Adipocyte (in vitro differentiated cells): ENCODE data around the gene GMEB1.
"Not testable (repeated sequence)": the region's sequence is repeated elsewhere in the genome, so short reads cannot be mapped to it uniquely, and the experiment has no call there.

Experiments used
- DNase-seq: peaks from one replicate; pipeline ENCODE4 v3.0.0-alpha.2; 2015; ENCODE audit warnings: low read depth
- H3K27me3 ChIP-seq: replicated peaks from 2 replicates; pipeline ENCODE4 v1.7.0; 2013; ENCODE audit warnings: mild to moderate bottlenecking, low read length, moderate library complexity; ENCODE audit not compliant: control insufficient read depth, insufficient read depth
- H3K36me3 ChIP-seq: 2 replicates; pipeline ENCODE4 v1.7.0; 2013; ENCODE audit warnings: low read length, mild to moderate bottlenecking, moderate library complexity; ENCODE audit not compliant: control insufficient read depth, insufficient read depth, severe bottlenecking
- H3K4me1 ChIP-seq: 2 replicates; pipeline ENCODE4 v1.7.0; 2013; ENCODE audit warnings: mild to moderate bottlenecking, low read length, moderate library complexity; ENCODE audit not compliant: control insufficient read depth, insufficient read depth
- H3K4me3 ChIP-seq: 2 replicates; pipeline ENCODE4 v1.7.0; 2013; ENCODE audit warnings: mild to moderate bottlenecking, low read length, moderate library complexity
- H3K9ac ChIP-seq: 2 replicates; pipeline ENCODE4 v1.7.0; 2013; ENCODE audit warnings: mild to moderate bottlenecking, low read length, moderate library complexity
- H3K9me3 ChIP-seq: 2 replicates; pipeline ENCODE4 v1.7.0; 2013; ENCODE audit warnings: mild to moderate bottlenecking, low read length, moderate library complexity; ENCODE audit not compliant: control insufficient read depth

GMEB1 gene, protein sequence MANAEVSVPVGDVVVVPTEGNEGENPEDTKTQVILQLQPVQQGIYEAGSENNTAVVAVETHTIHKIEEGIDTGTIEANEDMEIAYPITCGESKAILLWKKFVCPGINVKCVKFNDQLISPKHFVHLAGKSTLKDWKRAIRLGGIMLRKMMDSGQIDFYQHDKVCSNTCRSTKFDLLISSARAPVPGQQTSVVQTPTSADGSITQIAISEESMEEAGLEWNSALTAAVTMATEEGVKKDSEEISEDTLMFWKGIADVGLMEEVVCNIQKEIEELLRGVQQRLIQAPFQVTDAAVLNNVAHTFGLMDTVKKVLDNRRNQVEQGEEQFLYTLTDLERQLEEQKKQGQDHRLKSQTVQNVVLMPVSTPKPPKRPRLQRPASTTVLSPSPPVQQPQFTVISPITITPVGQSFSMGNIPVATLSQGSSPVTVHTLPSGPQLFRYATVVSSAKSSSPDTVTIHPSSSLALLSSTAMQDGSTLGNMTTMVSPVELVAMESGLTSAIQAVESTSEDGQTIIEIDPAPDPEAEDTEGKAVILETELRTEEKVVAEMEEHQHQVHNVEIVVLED

DNA sequence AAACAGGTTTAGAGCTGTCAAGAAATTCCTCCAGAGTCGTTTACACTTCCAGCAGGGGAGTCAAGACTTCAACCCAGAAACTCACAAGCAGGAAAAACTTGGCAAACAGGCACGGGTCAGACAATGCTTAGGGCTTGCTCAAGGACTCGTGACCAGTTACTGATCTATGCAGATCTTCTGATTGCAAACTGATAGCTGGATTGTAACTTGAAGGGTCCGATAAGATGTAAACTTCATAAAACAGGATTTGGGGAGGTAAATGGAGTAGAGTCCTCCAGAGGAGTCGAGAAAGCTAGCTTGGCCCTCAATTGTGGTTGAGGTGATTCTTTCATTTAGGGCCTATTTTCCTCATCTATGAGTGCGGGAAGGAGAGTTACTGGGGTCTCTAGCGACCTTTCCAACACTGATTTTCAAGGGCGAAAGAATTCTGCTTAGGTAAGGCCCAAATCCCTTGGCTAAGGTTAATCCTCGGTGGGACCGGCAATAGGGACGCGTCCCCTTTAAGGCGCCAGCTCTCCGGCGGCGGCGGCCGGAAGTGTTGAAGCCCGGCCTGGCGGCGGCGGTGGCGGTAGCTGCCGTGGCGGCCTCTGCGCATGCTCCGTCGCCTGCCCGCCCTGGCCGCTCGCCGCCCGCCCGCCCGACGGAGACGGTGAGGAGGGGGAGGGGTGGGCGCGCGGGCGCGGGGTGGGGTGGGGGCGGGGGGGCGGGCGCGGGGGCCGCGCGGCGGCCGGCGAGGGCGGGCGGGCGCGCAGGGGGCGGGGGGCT lies at the start of gene GMEB1:
GMEB1 (plus strand) TSS at position 594 of the 765 bp plus-strand sequence. CDS start 14,829 bp downstream, outside the sequence.
- peak within 1 kb of the TSS; percentile 99 for H3K9ac ChIP-seq
- H3K9me3 ChIP-seq, result no peaks in the 10 kb centered on the region
- H3K4me3 ChIP-seq, result peak within 1 kb of the TSS; percentile 96
- H3K36me3 ChIP-seq, result no peaks in the 10 kb centered on the region
- H3K27me3 ChIP-seq, result no peaks in the 10 kb centered on the region
- H3K4me1 ChIP-seq, result peaks cover 6% of the 10 kb centered on the region
- DNase-seq, result peak; percentile 95

DNA sequence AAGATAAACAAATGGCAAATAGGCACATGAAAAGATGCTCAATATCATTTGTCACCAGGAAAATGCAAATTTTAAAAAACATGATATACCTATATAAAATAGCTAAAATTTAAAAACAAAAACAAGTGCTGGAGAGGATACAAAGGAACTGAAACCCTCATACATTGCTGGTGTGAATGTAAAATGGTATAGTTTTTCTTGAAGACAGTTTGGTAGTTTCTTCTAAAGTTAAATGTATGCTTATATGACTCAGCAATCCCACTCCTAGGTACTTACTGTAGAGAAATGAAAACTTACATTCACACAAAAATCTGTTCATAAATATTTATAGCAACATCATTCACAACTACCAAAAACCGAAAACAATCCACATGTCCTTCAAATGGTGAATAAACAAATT lies 36.9 kb upstream of the GMEB1 start:
- DNase-seq, result no peak
- Histone ChIP-seq H3K9me3 (no peaks in the 10 kb centered on the region), H3K9ac (no peak overlapping the region), H3K4me1 (peaks cover 3% of the 10 kb centered on the region), H3K4me3 (no peak overlapping the region), H3K27me3 (no peaks in the 10 kb centered on the region), H3K36me3 (peaks cover 3% of the 10 kb centered on the region)

DNA sequence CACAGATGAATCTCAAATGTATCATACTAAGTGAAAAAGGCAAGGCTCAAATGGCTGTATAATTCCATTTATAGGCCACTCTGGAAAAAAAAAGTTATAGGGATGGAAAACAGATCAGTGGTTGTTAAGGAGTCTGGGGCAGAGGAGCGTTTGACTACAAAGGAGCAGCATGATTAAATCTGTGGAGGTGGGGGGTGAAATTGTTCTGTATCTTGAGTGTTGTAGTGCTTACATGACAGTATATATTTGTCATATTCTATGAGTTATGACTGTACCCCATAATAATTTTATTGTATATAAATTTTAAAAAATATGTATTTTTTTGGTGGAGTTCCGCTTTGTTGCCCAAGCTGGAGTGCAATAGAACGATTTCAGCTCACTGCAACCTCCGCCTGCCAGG lies 36.0 kb upstream of the GMEB1 start:
- Histone ChIP-seq H3K36me3 (peaks cover 3% of the 10 kb centered on the region), H3K4me3 (no peak overlapping the region), H3K4me1 (peaks cover 3% of the 10 kb centered on the region), H3K27me3 (no peaks in the 10 kb centered on the region), H3K9ac (no peak overlapping the region), H3K9me3 (no peaks in the 10 kb centered on the region)
- no peak for DNase-seq

DNA sequence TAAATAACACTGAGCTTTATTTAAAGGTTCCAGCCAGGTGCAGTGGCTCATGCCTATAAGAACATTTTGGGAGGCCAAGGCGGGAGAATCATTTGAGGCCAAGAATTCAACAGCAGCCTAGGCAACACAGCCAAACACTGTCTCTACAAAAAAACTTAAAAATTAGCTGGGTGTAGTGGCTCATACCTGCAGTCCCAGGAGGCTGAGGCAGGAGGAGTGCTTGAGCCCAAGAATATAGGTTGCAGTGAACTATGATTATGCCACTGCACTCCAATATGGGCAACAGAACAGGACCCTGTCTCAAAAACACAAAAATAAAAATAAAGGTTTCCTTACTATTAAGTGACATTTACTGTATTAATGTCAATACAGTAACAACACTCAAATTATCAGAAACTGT lies 27.8 kb upstream of the GMEB1 start:
- Histone ChIP-seq H3K9me3 (no peaks in the 10 kb centered on the region), H3K9ac (no peak overlapping the region), H3K4me3 (no peak overlapping the region), H3K4me1 (peaks cover 12% of the 10 kb centered on the region), H3K27me3 (no peaks in the 10 kb centered on the region), H3K36me3 (no peaks in the 10 kb centered on the region)
- no peak for DNase-seq

DNA sequence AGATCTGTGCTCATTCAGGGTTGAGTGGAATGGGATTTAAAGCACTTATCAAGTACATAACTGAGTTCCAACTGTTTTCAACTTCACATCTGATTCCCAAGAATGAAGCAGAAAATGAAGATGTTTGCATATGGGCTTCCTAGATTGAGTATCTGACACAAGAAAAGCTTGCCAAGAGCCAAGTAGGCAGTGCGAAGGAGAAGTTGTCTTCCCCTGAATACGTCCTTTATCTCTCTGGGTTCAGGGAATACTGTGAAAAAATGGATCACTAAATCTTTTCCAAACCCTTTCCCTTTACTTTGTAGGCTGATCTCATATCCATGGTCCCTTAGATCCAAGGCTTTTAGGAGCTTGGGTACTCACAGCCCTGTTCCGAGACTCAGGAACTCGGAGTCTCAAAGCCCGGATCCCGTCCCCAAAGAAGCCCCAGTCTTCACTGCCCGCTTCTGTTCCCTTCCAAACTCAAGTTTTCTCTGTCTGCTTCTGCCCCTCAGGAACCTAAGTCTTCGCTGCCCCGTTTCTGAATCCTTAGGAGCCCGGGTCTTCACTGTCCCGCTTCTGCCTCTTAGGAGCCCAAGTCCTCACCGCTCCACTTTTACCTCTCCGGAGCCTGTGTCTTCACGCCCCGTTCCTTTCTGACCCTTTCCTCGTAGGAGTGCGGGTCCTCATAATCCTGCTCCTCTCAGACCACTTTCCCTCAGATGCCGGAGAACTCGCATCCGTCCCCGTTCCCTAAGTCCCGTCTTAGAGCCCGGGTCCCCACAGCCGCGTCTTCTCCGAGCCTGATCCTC lies 26.3 kb upstream of the GMEB1 start:
- Histone ChIP-seq H3K27me3 (no peaks in the 10 kb centered on the region), H3K9ac (peak overlapping the region; percentile 98), H3K4me3 (peak overlapping the region; percentile 94), H3K36me3 (no peaks in the 10 kb centered on the region), H3K9me3 (no peaks in the 10 kb centered on the region), H3K4me1 (peaks cover 12% of the 10 kb centered on the region)
- DNase-seq, result peak; percentile 61

DNA sequence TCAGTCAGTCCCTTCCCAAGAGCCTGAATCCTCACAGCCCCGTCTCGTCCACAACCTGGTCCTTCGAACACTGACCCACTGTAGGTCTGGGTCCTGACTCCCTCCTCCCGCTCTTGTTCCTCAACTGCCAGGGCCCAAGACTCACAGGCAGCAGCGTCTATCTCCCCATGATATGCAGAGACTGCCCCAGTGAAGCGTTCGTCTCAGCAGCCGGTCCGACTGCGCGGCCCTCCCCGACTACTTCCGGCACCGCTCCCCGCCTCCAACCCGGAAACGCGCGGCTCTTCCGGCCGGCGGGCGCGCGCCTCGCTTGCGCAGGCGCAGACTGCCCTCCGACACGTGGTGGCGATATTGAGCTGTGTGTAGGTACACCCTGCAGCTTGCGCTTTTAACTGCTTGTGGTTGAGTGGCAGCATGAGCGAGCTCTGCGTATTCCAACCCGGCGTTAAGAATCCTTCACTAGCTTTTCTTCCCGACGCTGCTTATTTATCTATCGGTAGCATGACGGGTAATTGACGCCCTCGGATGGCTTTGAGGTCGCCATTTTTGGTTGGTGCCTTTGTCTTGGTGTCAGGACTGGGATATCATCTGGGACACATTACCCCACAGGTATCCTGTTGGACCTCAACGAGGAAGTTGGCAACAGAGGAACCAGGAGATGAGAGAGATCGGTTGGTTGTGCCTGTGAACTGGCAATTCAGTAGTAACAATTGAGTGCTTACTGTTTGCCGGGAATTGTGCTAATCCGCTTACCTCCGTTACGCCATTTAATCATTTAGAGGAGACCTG lies 25.5 kb upstream of the GMEB1 start, which contains the start of gene TAF12:
TAF12 (minus strand) TSS at position 221 of the 789 bp plus-strand sequence. CDS start 20,986 bp downstream, outside the sequence.
- Histone ChIP-seq H3K36me3 (no peaks in the 10 kb centered on the region), H3K4me1 (peaks cover 17% of the 10 kb centered on the region), H3K27me3 (no peaks in the 10 kb centered on the region), H3K4me3 (peak within 1 kb of the TSS; percentile 94), H3K9ac (peak within 1 kb of the TSS; percentile 98), H3K9me3 (no peaks in the 10 kb centered on the region)
- DNase-seq, result peak; percentile 97

DNA sequence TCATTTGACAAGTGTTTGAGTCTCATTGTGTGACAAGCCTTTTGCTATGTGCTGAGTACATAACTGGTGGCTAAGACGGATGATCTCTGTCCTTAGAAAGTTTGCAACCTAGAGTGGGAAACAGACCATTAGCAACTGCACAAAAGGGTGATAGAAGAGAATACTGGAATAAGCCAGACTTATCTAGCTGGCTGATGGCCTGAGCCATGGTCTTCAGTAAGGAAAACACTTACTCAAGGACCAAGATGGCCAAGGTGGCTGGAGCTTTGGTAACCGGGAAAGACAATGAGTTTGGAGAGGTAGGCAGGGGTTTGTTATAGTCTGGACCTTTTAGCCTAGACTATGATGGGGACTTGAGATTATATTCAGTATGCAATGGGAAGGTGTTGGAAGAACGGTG lies 24.1 kb upstream of the GMEB1 start:
- peak overlapping the region; percentile 98 for H3K9ac ChIP-seq
- H3K4me1 ChIP-seq, result peaks cover 17% of the 10 kb centered on the region
- peak overlapping the region; percentile 94 for H3K4me3 ChIP-seq
- no peaks in the 10 kb centered on the region for H3K27me3 ChIP-seq
- H3K36me3 ChIP-seq, result no peaks in the 10 kb centered on the region
- H3K9me3 ChIP-seq, result no peaks in the 10 kb centered on the region
- no peak for DNase-seq

DNA sequence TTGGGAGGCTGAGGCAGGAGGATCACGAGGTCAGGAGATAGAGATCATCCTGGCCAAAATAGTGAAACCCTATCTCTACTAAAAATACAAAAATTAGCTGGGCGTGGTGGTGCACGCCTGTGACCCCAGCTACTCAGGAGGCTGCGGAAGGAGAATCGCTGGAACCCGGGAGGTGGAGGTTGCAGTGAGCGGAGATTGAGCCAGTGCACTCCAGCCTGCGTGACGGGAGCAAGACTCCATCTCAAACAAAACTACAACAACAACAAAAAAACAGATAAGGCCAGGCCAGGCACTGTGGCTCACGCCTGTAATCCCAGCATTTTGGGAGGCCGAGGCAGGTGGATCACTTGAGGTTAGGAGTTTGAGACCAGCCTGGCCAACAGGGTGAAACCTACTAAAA lies 23.2 kb upstream of the GMEB1 start:
- not testable (repeated sequence) for H3K4me3 ChIP-seq, H3K27me3 ChIP-seq, H3K9ac ChIP-seq, DNase-seq, H3K9me3 ChIP-seq, H3K36me3 ChIP-seq
- peaks cover 17% of the 10 kb centered on the region for H3K4me1 ChIP-seq

DNA sequence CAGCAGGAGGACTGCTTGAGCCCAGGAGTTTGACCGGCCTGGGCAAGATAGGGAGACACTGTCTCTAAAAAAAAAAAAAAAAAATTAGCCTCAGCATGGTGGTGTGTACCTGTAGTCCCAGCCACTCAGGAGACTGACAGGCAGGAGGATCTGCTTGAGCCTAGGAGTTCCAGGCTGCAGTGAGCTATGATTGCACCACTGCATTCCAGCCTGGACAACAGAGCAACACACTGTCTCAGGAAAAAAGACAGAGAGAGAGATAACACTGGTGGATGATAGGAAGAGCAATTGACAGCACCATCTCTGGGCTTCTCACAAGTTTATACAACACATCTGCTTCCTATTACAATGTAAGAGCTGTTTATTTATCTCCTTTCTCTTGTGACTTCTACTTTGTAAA lies 22.5 kb upstream of the GMEB1 start:
- no peak overlapping the region for H3K9ac ChIP-seq
- peaks cover 17% of the 10 kb centered on the region for H3K4me1 ChIP-seq
- H3K9me3 ChIP-seq, result no peaks in the 10 kb centered on the region
- H3K4me3 ChIP-seq, result no peak overlapping the region
- H3K27me3 ChIP-seq, result no peaks in the 10 kb centered on the region
- peak; percentile 41 for DNase-seq
- H3K36me3 ChIP-seq, result no peaks in the 10 kb centered on the region

DNA sequence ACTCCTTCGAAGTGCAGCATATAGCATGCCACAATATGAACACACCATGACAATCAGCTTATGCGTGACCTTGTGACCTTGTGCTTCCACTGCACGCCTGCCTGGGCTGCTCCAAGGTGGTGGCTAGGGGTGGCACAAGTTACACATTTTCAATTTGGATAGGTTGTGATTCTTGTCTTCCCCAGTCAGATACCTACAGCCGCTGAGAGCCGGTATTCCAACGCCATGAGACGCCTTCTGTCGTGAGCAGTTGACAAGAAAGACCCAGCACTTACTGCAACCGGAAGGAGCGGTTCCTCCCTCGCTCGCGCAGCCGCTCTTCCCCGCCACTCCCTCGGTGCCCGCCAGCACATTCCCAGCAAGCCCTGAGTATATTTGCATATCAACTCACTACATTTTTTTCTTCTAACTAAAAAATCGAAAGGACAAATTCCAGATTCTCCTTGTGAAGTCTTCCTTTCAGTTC lies 20.5 kb upstream of the GMEB1 start:
- DNase-seq, result peak; percentile 93
- Histone ChIP-seq H3K9me3 (no peaks in the 10 kb centered on the region), H3K4me3 (peak overlapping the region; percentile 86), H3K4me1 (peaks cover 10% of the 10 kb centered on the region), H3K27me3 (no peaks in the 10 kb centered on the region), H3K36me3 (no peaks in the 10 kb centered on the region), H3K9ac (peak overlapping the region; percentile 91)
